Tibial nerve (tissue), 4 donors: ENCODE measurements around the gene AKNA.

Source experiments
- EP300 ChIP-seq, 2 donors: sonication (generic); formaldehyde crosslinking; IDR thresholded peaks; one replicate each; pipeline ENCODE4 v1.6.1; 2017; ENCODE audit warnings: antibody characterized with exemption in 2 of 2, mild to moderate bottlenecking in 1 of 2
- TF ChIP-seq, protein P1 (sequence below), 5 experiments: fragments of 200-600 bp in 3 of 5; fragments of 450-650 bp in 2 of 5; sonication (generic) in 3 of 5; IDR thresholded peaks; one replicate each; pipeline ENCODE4 v1.5.1; 2016 to 2019; ENCODE audit warnings: antibody characterized with exemption in 5 of 5, mild to moderate bottlenecking in 3 of 5, moderate library complexity in 2 of 5

DNA sequence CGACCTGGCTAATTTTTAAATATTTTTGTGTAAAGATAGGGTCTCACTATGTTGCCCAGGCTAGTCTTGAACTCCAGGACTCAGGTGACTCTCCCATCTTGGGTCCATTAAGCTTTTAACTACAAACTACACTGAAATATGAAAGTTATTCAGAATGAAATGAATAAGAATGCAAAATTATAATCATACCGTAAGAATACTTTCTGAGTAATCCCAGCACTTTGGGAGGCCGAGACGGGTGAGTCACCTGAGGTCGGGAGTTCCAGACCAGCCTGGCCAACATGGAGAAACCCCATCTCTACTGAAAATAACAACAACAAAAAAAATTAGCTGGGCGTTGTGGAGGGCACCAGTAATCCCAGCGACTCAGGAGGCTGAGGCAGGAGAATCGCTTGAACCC is 66.0 kb downstream of the AKNA start:
- TF ChIP-seq, protein P1, sequence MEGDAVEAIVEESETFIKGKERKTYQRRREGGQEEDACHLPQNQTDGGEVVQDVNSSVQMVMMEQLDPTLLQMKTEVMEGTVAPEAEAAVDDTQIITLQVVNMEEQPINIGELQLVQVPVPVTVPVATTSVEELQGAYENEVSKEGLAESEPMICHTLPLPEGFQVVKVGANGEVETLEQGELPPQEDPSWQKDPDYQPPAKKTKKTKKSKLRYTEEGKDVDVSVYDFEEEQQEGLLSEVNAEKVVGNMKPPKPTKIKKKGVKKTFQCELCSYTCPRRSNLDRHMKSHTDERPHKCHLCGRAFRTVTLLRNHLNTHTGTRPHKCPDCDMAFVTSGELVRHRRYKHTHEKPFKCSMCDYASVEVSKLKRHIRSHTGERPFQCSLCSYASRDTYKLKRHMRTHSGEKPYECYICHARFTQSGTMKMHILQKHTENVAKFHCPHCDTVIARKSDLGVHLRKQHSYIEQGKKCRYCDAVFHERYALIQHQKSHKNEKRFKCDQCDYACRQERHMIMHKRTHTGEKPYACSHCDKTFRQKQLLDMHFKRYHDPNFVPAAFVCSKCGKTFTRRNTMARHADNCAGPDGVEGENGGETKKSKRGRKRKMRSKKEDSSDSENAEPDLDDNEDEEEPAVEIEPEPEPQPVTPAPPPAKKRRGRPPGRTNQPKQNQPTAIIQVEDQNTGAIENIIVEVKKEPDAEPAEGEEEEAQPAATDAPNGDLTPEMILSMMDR (IDR thresholded peaks at IDR 0.05), result no peak
- no peak for TF ChIP-seq EP300 (IDR thresholded peaks at IDR 0.05)
